SH-SY5Y (cell line): ENCODE measurements around the gene TMPRSS11D.

Source experiments
- GATA2 ChIP-seq: IDR thresholded peaks from 2 replicates; pipeline ENCODE4 v1.6.1; 2011; ENCODE audit warnings: mild to moderate bottlenecking, low read depth, low read length
- GATA3 ChIP-seq: IDR thresholded peaks from 2 replicates; pipeline ENCODE4 v1.6.1; 2011; ENCODE audit warnings: low read depth, mild to moderate bottlenecking, low read length, moderate library complexity

GRCh38 chr4:67911638-67912037 lies 27.8 kb upstream of the TMPRSS11D start:
- TF ChIP-seq GATA2 (no peak), GATA3 (no peak)
